ENCODE measurements around the gene NEK1.

DNA sequence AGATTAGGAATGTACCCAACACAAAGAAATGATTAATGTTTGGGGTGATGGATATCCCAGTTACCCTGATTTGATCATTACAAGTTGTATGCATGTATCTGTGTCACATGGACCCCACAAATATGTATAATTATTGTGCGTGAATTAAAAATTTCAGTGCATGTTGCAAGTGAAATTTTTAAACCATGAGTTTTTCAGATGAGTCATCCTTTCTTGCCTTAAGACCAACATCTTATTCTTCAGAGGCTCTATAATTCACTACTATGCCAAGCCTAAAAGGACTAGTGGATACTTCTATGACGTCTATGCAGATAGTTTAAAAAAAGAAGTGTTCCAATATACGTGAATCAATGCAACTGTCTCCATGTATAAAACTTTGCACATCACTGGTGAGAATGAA lies 228.7 kb downstream of the NEK1 start:
- TF ChIP-seq, protein P1, sequence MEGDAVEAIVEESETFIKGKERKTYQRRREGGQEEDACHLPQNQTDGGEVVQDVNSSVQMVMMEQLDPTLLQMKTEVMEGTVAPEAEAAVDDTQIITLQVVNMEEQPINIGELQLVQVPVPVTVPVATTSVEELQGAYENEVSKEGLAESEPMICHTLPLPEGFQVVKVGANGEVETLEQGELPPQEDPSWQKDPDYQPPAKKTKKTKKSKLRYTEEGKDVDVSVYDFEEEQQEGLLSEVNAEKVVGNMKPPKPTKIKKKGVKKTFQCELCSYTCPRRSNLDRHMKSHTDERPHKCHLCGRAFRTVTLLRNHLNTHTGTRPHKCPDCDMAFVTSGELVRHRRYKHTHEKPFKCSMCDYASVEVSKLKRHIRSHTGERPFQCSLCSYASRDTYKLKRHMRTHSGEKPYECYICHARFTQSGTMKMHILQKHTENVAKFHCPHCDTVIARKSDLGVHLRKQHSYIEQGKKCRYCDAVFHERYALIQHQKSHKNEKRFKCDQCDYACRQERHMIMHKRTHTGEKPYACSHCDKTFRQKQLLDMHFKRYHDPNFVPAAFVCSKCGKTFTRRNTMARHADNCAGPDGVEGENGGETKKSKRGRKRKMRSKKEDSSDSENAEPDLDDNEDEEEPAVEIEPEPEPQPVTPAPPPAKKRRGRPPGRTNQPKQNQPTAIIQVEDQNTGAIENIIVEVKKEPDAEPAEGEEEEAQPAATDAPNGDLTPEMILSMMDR (IDR thresholded peaks at IDR 0.05): no peak
- TF ChIP-seq POLR2AphosphoS5 (IDR thresholded peaks at IDR 0.05): no peak
- no peak for TF ChIP-seq POLR2A (IDR thresholded peaks at IDR 0.05; ENCODE audit: low read depth)
- TF ChIP-seq EP300 (IDR thresholded peaks at IDR 0.05): no peak
